Breast epithelium (tissue), 4 donors: Measurements from ENCODE around the gene TMEM237. TPM values are rescaled to one million over a fixed set of nuclear protein-coding genes. Genes with fewer than 3 reads are reported as not detected.

ENCODE experiments used
- DNase-seq, 2 donors: peaks; one replicate each; pipeline ENCODE4 v3.0.0-alpha.2; 2019; ENCODE audit warnings: low spot score in 2 of 2
- H3K27ac ChIP-seq, 2 donors: fragments of 200-600 bp; sonication (generic) in 1 of 2; one replicate each; pipeline ENCODE4 v1.5.1; 2016 to 2019; ENCODE audit warnings: mild to moderate bottlenecking in 1 of 2
- H3K27me3 ChIP-seq, 2 donors: fragments of 200-600 bp; sonication (generic) in 1 of 2; one replicate each; pipeline versions ENCODE4 v1.5.1 to v1.6.0; 2017 to 2019; ENCODE audit warnings: control low read depth in 1 of 2, mild to moderate bottlenecking in 1 of 2
- H3K36me3 ChIP-seq: fragments of 200-600 bp; one replicate; pipeline ENCODE4 v1.5.1; 2019
- H3K4me1 ChIP-seq, 2 donors: fragments of 200-600 bp; sonication (generic); one replicate each; pipeline ENCODE4 v1.5.1; 2016 to 2019; ENCODE audit warnings: control low read depth in 1 of 2
- H3K4me3 ChIP-seq, 3 donors: fragments of 200-600 bp; sonication (generic); 1 replicate in 2 of 3; 2 replicates in 1 of 3; pipeline ENCODE4 v1.5.1; 2016 to 2019; ENCODE audit warnings: mild to moderate bottlenecking in 3 of 3, moderate library complexity in 2 of 3
- H3K9me3 ChIP-seq, 2 donors: fragments of 200-600 bp; sonication (generic) in 1 of 2; one replicate each; pipeline ENCODE4 v1.5.1; 2016 to 2019; ENCODE audit warnings: control low read depth in 1 of 2
- CTCF ChIP-seq, 3 donors: fragments of 450-650 bp; IDR thresholded peaks; one replicate each; pipeline ENCODE4 v1.5.1; 2016 to 2017; ENCODE audit warnings: antibody characterized with exemption in 3 of 3, mild to moderate bottlenecking in 3 of 3, moderate library complexity in 3 of 3
- POLR2A ChIP-seq: fragments of 450-650 bp; IDR thresholded peaks from one replicate; pipeline ENCODE4 v1.6.1; 2016; ENCODE audit warnings: antibody characterized with exemption, mild to moderate bottlenecking, moderate library complexity
- POLR2AphosphoS5 ChIP-seq, 3 donors: sonication (generic); formaldehyde crosslinking; IDR thresholded peaks; one replicate each; pipeline ENCODE4 v1.6.1; 2017; ENCODE audit warnings: antibody characterized with exemption in 3 of 3
- intact Hi-C: fragments of 100-400 bp; cut with DNase I; formaldehyde crosslinking; loops from one replicate; pipeline ENCODE4 v1.15.1; 2023; ENCODE audit warnings: low total_unique reads
- total RNA-seq, 3 donors: library from RNA; depleted of rRNA; stranded (reverse); fragments of >200 nt; gene quantifications; one replicate each; pipeline ENCODE4 v1.1.0, GENCODE V29; 2016

Gene TMEM237
- 10 to 100 TPM; 36.6 to 70.7 (median 39.7) TPM for total RNA-seq

GRCh38 chr2:201643216-201643890 lies at the start of gene TMEM237:
TSS of gene TMEM237 (minus strand) at chr2:201643503. CDS start at chr2:201643400, 103 bp downstream.
- Histone ChIP-seq H3K4me1 (no peaks in the 10 kb centered on the region), H3K36me3 (no peaks in the 10 kb centered on the region), H3K27ac (peak within 1 kb of the TSS; percentile 98 to 99), H3K9me3 (no peaks in the 10 kb centered on the region), H3K27me3 (no peaks in the 10 kb centered on the region), H3K4me3 (peak within 1 kb of the TSS; percentile 79 to 85 (median 84))
- intact Hi-C loops = no loop called here
- TF ChIP-seq POLR2AphosphoS5 (IDR thresholded peaks at IDR 0.05) (peak in 2 of 3 donors; percentile 18 to 19), POLR2A (no peak)
- peak in 1 of 2 donors; percentile 75 for DNase-seq

- TF ChIP-seq POLR2AphosphoS5 (IDR thresholded peaks at IDR 0.05) (no peak), CTCF (IDR thresholded peaks at IDR 0.05) (no peak)
- H3K4me1 ChIP-seq = no peaks in the 10 kb centered on the region
- no peak overlapping the region for H3K4me3 ChIP-seq
- no peaks in the 10 kb centered on the region for H3K27me3 ChIP-seq
- H3K27ac ChIP-seq = no peak overlapping the region
- H3K36me3 ChIP-seq = no peaks in the 10 kb centered on the region
- no peak for DNase-seq
- no peaks in the 10 kb centered on the region for H3K9me3 ChIP-seq
- intact Hi-C loops = no loop called here
These were observed 41.9 kb upstream of the TMEM237 start for GRCh38 chr2:201685156-201685555.

GRCh38 chr2:201680743-201681142 lies 37.4 kb upstream of the TMEM237 start:
- H3K4me1 ChIP-seq = no peaks in the 10 kb centered on the region
- TF ChIP-seq POLR2A (no peak), CTCF (IDR thresholded peaks at IDR 0.05) (no peak), POLR2AphosphoS5 (IDR thresholded peaks at IDR 0.05) (no peak)
- no peaks in the 10 kb centered on the region for H3K27me3 ChIP-seq
- intact Hi-C loops = no loop called here
- no peaks in the 10 kb centered on the region for H3K9me3 ChIP-seq
- H3K27ac ChIP-seq = no peak overlapping the region
- no peaks in the 10 kb centered on the region for H3K36me3 ChIP-seq
- no peak overlapping the region for H3K4me3 ChIP-seq
- DNase-seq = no peak

GRCh38 chr2:201678401-201678800 lies 35.1 kb upstream of the TMEM237 start:
- H3K27me3 ChIP-seq = no peaks in the 10 kb centered on the region
- no peak for DNase-seq
- H3K36me3 ChIP-seq = no peaks in the 10 kb centered on the region
- TF ChIP-seq POLR2A (no peak), POLR2AphosphoS5 (IDR thresholded peaks at IDR 0.05) (no peak), CTCF (IDR thresholded peaks at IDR 0.05) (no peak)
- no peak overlapping the region for H3K27ac ChIP-seq
- no peak overlapping the region for H3K4me3 ChIP-seq
- H3K4me1 ChIP-seq = no peaks in the 10 kb centered on the region
- no peaks in the 10 kb centered on the region for H3K9me3 ChIP-seq
- intact Hi-C loops = no loop called here

- Histone ChIP-seq H3K4me3 (no peak overlapping the region), H3K9me3 (no peaks in the 10 kb centered on the region), H3K4me1 (no peaks in the 10 kb centered on the region), H3K27ac (no peak overlapping the region), H3K27me3 (no peaks in the 10 kb centered on the region), H3K36me3 (no peaks in the 10 kb centered on the region)
- TF ChIP-seq POLR2AphosphoS5 (IDR thresholded peaks at IDR 0.05) (no peak), POLR2A (no peak), CTCF (IDR thresholded peaks at IDR 0.05) (no peak)
- intact Hi-C loops = no loop called here
- no peak for DNase-seq
These were observed 32.2 kb upstream of the TMEM237 start for GRCh38 chr2:201675454-201675853.
